ENCODE data around the gene KCNK1. TPM values are rescaled to one million over a fixed set of nuclear protein-coding genes. Genes with fewer than 3 reads are reported as not detected.

KCNK1 gene
- total RNA-seq, 1 donor from 2014 or later = 25.2 TPM

DNA sequence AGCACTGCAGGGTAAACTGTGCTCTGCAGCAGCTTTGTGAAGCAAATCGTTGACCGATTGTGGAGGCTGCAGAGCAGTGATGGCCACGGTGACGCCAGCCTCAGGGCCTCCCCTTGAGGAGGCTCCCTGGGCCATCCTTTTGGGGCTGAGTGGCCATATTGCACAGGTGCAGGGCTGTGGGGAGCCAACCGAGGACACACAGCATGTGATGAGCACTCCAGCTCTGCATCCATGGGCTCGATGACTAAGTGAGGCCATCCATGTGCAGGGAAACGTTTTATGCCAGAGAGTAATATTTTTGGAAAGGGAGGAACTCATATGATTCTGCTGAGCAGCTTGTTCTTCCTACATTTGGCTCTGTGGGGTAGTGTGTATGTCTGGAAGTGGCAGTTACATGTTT is 24.6 kb downstream of the KCNK1 start:
- no peak for DNase-seq
- no peak overlapping the region for H3K4me3 ChIP-seq
- H3K9me3 ChIP-seq (replicated peaks) = no peaks in the 10 kb centered on the region
- peaks cover 5% of the 10 kb centered on the region for H3K36me3 ChIP-seq
- H3K27me3 ChIP-seq (ENCODE audit: low read depth) = no peaks in the 10 kb centered on the region
- no peak overlapping the region for H3K27ac ChIP-seq (replicated peaks)
- TF ChIP-seq, protein P1, sequence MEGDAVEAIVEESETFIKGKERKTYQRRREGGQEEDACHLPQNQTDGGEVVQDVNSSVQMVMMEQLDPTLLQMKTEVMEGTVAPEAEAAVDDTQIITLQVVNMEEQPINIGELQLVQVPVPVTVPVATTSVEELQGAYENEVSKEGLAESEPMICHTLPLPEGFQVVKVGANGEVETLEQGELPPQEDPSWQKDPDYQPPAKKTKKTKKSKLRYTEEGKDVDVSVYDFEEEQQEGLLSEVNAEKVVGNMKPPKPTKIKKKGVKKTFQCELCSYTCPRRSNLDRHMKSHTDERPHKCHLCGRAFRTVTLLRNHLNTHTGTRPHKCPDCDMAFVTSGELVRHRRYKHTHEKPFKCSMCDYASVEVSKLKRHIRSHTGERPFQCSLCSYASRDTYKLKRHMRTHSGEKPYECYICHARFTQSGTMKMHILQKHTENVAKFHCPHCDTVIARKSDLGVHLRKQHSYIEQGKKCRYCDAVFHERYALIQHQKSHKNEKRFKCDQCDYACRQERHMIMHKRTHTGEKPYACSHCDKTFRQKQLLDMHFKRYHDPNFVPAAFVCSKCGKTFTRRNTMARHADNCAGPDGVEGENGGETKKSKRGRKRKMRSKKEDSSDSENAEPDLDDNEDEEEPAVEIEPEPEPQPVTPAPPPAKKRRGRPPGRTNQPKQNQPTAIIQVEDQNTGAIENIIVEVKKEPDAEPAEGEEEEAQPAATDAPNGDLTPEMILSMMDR (IDR thresholded peaks at IDR 0.05; ENCODE audit: borderline replicate concordance) = no peak
- intact Hi-C loops (cut with micrococcal nuclease) = no loop called here
- no peaks in the 10 kb centered on the region for H3K4me1 ChIP-seq

DNA sequence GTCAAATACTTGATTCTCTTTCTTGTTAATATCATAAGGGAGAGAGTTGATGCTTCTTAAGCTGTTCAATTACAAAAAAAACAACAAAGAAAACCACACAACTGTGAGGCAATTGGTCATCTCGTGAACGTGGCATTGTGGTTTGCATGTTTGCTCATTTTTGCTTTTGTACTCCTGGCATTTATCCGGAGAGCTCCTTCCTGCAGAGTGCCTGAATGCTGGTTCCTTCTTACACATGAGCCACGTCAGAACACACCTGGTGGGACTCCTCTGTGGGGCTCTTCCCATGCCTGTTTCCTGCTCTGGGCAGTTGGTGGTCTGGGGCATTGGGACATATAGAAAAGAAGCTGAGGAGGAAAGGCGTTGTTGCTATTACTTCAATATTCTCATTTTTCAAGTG is 25.7 kb downstream of the KCNK1 start:
- no peak for DNase-seq
- peaks cover 5% of the 10 kb centered on the region for H3K36me3 ChIP-seq
- intact Hi-C loops (cut with micrococcal nuclease) = no loop called here

DNA sequence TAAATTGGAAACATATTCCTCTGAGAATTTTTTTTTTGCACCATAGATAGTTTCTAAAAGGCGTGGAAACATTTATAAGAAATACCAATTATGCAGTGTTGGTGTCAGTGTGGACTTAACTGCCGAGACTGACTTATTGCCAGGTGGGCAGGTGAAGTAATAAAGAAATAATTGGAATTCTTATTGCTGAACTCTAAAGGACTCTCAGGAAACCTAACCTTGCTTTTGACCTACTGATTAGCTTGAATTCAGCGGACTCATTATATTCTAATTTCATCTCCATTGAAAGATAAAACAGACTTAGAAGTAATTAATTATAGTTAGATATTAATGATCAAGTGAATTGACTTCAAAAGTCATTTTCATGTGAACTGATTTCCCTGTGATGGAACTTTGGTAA is 26.3 kb downstream of the KCNK1 start:
- intact Hi-C loops (cut with micrococcal nuclease) = no loop called here
- DNase-seq = no peak
- H3K36me3 ChIP-seq = peaks cover 5% of the 10 kb centered on the region
- H3K4me3 ChIP-seq = no peak overlapping the region
- H3K27ac ChIP-seq (replicated peaks) = no peak overlapping the region
- H3K27me3 ChIP-seq (ENCODE audit: low read depth) = no peaks in the 10 kb centered on the region
- TF ChIP-seq, protein P1 (IDR thresholded peaks at IDR 0.05; ENCODE audit: borderline replicate concordance) = no peak
- H3K4me1 ChIP-seq = no peaks in the 10 kb centered on the region
- no peaks in the 10 kb centered on the region for H3K9me3 ChIP-seq (replicated peaks)

More for the DNA sequence above, 25.7 kb downstream of the KCNK1 start:
- no peaks in the 10 kb centered on the region for H3K27me3 ChIP-seq (ENCODE audit: low read depth)
- H3K4me1 ChIP-seq = no peaks in the 10 kb centered on the region
- H3K9me3 ChIP-seq (replicated peaks) = no peaks in the 10 kb centered on the region
- no peak overlapping the region for H3K4me3 ChIP-seq
- TF ChIP-seq, protein P1 (IDR thresholded peaks at IDR 0.05; ENCODE audit: borderline replicate concordance) = no peak
- no peak overlapping the region for H3K27ac ChIP-seq (replicated peaks)

DNA sequence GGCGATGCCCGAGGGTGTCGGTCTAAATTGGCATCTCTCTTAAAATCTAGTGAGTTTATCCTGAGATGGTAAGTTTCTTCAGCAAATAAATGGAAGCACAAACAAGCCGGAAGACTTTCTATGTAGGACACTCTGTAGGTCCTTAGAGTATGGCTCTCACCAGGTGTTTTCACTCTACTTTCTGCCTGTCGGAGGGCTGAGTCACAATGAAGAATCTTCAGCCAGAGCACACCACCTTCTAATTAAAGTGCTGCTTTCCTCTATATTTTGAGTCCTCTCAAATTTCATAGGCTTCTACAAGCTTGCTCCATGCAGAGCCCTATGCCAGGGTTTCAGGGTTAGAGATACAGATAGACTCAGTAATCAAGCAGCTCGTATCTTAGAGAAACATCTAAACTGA is 27.1 kb downstream of the KCNK1 start:
- DNase-seq = no peak
- Histone ChIP-seq H3K4me3 (no peak overlapping the region), H3K27me3 (ENCODE audit: low read depth) (no peaks in the 10 kb centered on the region), H3K4me1 (no peaks in the 10 kb centered on the region), H3K27ac (replicated peaks) (no peak overlapping the region), H3K36me3 (peaks cover 5% of the 10 kb centered on the region), H3K9me3 (replicated peaks) (no peaks in the 10 kb centered on the region)
- intact Hi-C loops (cut with micrococcal nuclease) = no loop called here
- TF ChIP-seq, protein P1 (IDR thresholded peaks at IDR 0.05; ENCODE audit: borderline replicate concordance) = no peak

DNA sequence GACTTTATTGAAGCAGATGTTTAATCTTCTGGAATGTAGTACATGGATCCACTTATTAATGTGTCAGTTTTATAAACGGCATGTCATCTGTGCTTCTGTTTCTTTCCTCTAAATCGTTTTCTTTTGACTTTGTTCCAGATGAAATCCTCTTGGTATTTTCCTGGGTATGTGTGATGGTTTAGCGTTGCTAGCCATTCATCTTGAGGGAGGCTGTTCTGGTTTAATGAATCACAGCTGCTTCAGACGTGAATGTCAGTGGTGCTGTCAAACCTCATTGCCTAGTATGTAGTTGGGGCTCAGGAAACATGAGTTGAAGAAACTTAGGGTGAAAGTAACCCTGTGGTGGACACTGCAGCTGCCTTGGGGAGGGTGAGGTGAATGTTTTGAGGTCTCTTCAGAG is 33.2 kb downstream of the KCNK1 start:
- Histone ChIP-seq H3K9me3 (replicated peaks) (peaks cover 4% of the 10 kb centered on the region), H3K4me1 (no peaks in the 10 kb centered on the region), H3K36me3 (no peaks in the 10 kb centered on the region), H3K27ac (replicated peaks) (no peak overlapping the region), H3K27me3 (ENCODE audit: low read depth) (no peaks in the 10 kb centered on the region), H3K4me3 (no peak overlapping the region)
- TF ChIP-seq, protein P1 (IDR thresholded peaks at IDR 0.05; ENCODE audit: borderline replicate concordance) = no peak
- intact Hi-C loops (cut with micrococcal nuclease) = no loop called here
- DNase-seq = no peak

DNA sequence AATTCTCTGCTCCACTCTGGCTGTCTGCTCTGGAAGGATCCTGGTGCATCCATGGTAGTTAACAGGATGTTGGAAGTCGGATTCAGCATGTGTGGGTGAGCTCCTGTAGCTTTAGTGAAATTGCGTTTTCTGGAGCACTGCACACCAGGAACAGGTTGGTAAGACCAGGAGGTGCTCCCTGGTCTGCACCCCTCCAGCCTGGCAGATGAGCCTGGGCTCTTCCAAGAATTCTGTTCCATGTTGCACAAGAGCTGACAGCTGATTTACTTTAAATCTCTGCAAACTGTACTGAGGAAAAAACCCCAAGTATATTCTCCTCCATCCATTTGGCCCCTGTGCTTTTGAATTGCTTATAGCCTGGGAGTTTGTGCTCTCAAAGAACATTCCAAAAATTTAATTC is 33.7 kb downstream of the KCNK1 start:
- intact Hi-C loops (cut with micrococcal nuclease) = no loop called here
- TF ChIP-seq, protein P1 (IDR thresholded peaks at IDR 0.05; ENCODE audit: borderline replicate concordance) = no peak
- peaks cover 4% of the 10 kb centered on the region for H3K9me3 ChIP-seq (replicated peaks)
- H3K4me3 ChIP-seq = no peak overlapping the region
- DNase-seq = no peak
- H3K4me1 ChIP-seq = no peaks in the 10 kb centered on the region
- H3K36me3 ChIP-seq = no peaks in the 10 kb centered on the region
- H3K27ac ChIP-seq (replicated peaks) = no peak overlapping the region
- H3K27me3 ChIP-seq (ENCODE audit: low read depth) = no peaks in the 10 kb centered on the region
